ENCODE data around the gene G3BP2. TPM values are rescaled to one million over a fixed set of nuclear protein-coding genes. Genes with fewer than 3 reads are reported as not detected.
"Not testable (repeated sequence)": the region's sequence is repeated elsewhere in the genome, so short reads cannot be mapped to it uniquely, and the experiment has no call there.

Gene G3BP2
- total RNA-seq, 2 experiments from 2014 or later: 134 to 144 TPM

GRCh38 chr4:75702919-75703411, 29.8 kb upstream of the G3BP2 start:
- DNase-seq: no peak
- intact Hi-C loops (cut with micrococcal nuclease): no loop called here
- H3K4me1 Mint-ChIP-seq (ENCODE audit: low read depth): peaks cover 16% of the 10 kb centered on the region
- no peaks in the 10 kb centered on the region for H3K27me3 Mint-ChIP-seq (ENCODE audit: low read depth)
- CTCF ChIA-PET: no interaction called here
- no peak overlapping the region for H3K4me3 Mint-ChIP-seq
- no peaks in the 10 kb centered on the region for H3K9me3 Mint-ChIP-seq
- peaks cover 3% of the 10 kb centered on the region for H3K36me3 Mint-ChIP-seq (ENCODE audit: low read depth)
- H3K27ac Mint-ChIP-seq: no peak overlapping the region

GRCh38 chr4:75699299-75699698, 26.1 kb upstream of the G3BP2 start:
- Mint-ChIP-seq H3K4me3 (no peak overlapping the region), H3K27me3 (ENCODE audit: low read depth) (no peaks in the 10 kb centered on the region), H3K36me3 (ENCODE audit: low read depth) (peaks cover 5% of the 10 kb centered on the region), H3K4me1 (ENCODE audit: low read depth) (peaks cover 29% of the 10 kb centered on the region), H3K27ac (peak overlapping the region; percentile 16), H3K9me3 (no peaks in the 10 kb centered on the region)
- intact Hi-C loops (cut with micrococcal nuclease): loop anchor here (2.0 kb wide), 1 partner anchor 44 kb away; no protein-coding TSS in a partner anchor
- CTCF ChIA-PET: no interaction called here
- no peak for DNase-seq

GRCh38 chr4:75698963-75699228, 25.7 kb upstream of the G3BP2 start:
- intact Hi-C loops (cut with micrococcal nuclease): loop anchor here (1.0 to 2.0 kb wide), 3 partner anchors 25 to 44 kb away; partner anchors contain the start of genes G3BP2 and USO1
- no peaks in the 10 kb centered on the region for H3K9me3 Mint-ChIP-seq
- CTCF ChIA-PET: interaction anchor here (1.6 kb wide), 1 partner anchor 13 kb away, joined by 4 read pairs; no protein-coding TSS in a partner anchor
- no peak for DNase-seq
- peaks cover 7% of the 10 kb centered on the region for H3K36me3 Mint-ChIP-seq (ENCODE audit: low read depth)
- H3K4me3 Mint-ChIP-seq: no peak overlapping the region
- peaks cover 29% of the 10 kb centered on the region for H3K4me1 Mint-ChIP-seq (ENCODE audit: low read depth)
- peak overlapping the region; percentile 16 for H3K27ac Mint-ChIP-seq
- H3K27me3 Mint-ChIP-seq (ENCODE audit: low read depth): no peaks in the 10 kb centered on the region

- CTCF ChIA-PET: interaction anchor here (0.8 to 1.6 kb wide), 2 partner anchors 11 to 14 kb away, joined by 3 to 4 read pairs; no protein-coding TSS in a partner anchor
- Mint-ChIP-seq H3K9me3 (no peaks in the 10 kb centered on the region), H3K27me3 (ENCODE audit: low read depth) (no peaks in the 10 kb centered on the region), H3K4me1 (ENCODE audit: low read depth) (peaks cover 29% of the 10 kb centered on the region), H3K36me3 (ENCODE audit: low read depth) (peaks cover 8% of the 10 kb centered on the region), H3K4me3 (no peak overlapping the region), H3K27ac (peak overlapping the region; percentile 11)
- peak; percentile 38 for DNase-seq
- intact Hi-C loops (cut with micrococcal nuclease): loop anchor here (1.0 to 2.0 kb wide), 3 partner anchors 25 to 44 kb away; partner anchors contain the start of genes G3BP2 and USO1
These were observed 25.2 kb upstream of the G3BP2 start for GRCh38 chr4:75698162-75698962.

- Mint-ChIP-seq H3K27ac (no peak overlapping the region), H3K27me3 (ENCODE audit: low read depth) (no peaks in the 10 kb centered on the region), H3K36me3 (ENCODE audit: low read depth) (peaks cover 12% of the 10 kb centered on the region), H3K4me3 (no peak overlapping the region), H3K9me3 (no peaks in the 10 kb centered on the region), H3K4me1 (ENCODE audit: low read depth) (peaks cover 29% of the 10 kb centered on the region)
- intact Hi-C loops (cut with micrococcal nuclease): no loop called here
- CTCF ChIA-PET: interaction anchor here (1.6 kb wide), 1 partner anchor 12 kb away, joined by 4 read pairs; no protein-coding TSS in a partner anchor
- DNase-seq: no peak
These were observed 23.4 kb upstream of the G3BP2 start for GRCh38 chr4:75696581-75696980.

GRCh38 chr4:75696071-75696470, 22.9 kb upstream of the G3BP2 start:
- CTCF ChIA-PET: interaction anchor here (1.6 kb wide), 1 partner anchor 12 kb away, joined by 4 read pairs; no protein-coding TSS in a partner anchor
- Mint-ChIP-seq H3K9me3 (no peaks in the 10 kb centered on the region), H3K27me3 (ENCODE audit: low read depth) (no peaks in the 10 kb centered on the region), H3K4me3 (no peak overlapping the region), H3K36me3 (ENCODE audit: low read depth) (peaks cover 13% of the 10 kb centered on the region), H3K4me1 (ENCODE audit: low read depth) (peaks cover 29% of the 10 kb centered on the region), H3K27ac (no peak overlapping the region)
- intact Hi-C loops (cut with micrococcal nuclease): no loop called here
- peak; percentile 25 for DNase-seq

- intact Hi-C loops (cut with micrococcal nuclease); H3K9me3 Mint-ChIP-seq; H3K27me3 Mint-ChIP-seq (ENCODE audit: low read depth); DNase-seq; H3K4me3 Mint-ChIP-seq; CTCF ChIA-PET; H3K27ac Mint-ChIP-seq: not testable (repeated sequence)
- Mint-ChIP-seq H3K4me1 (ENCODE audit: low read depth) (peaks cover 14% of the 10 kb centered on the region), H3K36me3 (ENCODE audit: low read depth) (peaks cover 13% of the 10 kb centered on the region)
These were observed 18.9 kb upstream of the G3BP2 start for GRCh38 chr4:75692066-75692465.

- H3K9me3 Mint-ChIP-seq; DNase-seq; intact Hi-C loops (cut with micrococcal nuclease); H3K27me3 Mint-ChIP-seq (ENCODE audit: low read depth); H3K4me3 Mint-ChIP-seq; H3K27ac Mint-ChIP-seq; H3K36me3 Mint-ChIP-seq (ENCODE audit: low read depth): not testable (repeated sequence)
- peaks cover 28% of the 10 kb centered on the region for H3K4me1 Mint-ChIP-seq (ENCODE audit: low read depth)
- CTCF ChIA-PET: interaction anchor here (0.6 to 1.4 kb wide), 2 partner anchors 11 to 161 kb away, joined by 3 to 5 read pairs; no protein-coding TSS in a partner anchor
These were observed 13.9 kb upstream of the G3BP2 start for GRCh38 chr4:75687125-75687524.

GRCh38 chr4:75686346-75686745, 13.1 kb upstream of the G3BP2 start:
- intact Hi-C loops (cut with micrococcal nuclease): no loop called here
- Mint-ChIP-seq H3K9me3 (peaks cover 6% of the 10 kb centered on the region), H3K27me3 (ENCODE audit: low read depth) (no peaks in the 10 kb centered on the region), H3K4me3 (no peak overlapping the region), H3K27ac (no peak overlapping the region), H3K4me1 (ENCODE audit: low read depth) (peaks cover 28% of the 10 kb centered on the region), H3K36me3 (ENCODE audit: low read depth) (no peaks in the 10 kb centered on the region)
- no peak for DNase-seq
- CTCF ChIA-PET: no interaction called here

- Mint-ChIP-seq H3K27ac (no peak overlapping the region), H3K36me3 (ENCODE audit: low read depth) (no peaks in the 10 kb centered on the region), H3K4me1 (ENCODE audit: low read depth) (peaks cover 28% of the 10 kb centered on the region), H3K27me3 (ENCODE audit: low read depth) (no peaks in the 10 kb centered on the region), H3K4me3 (no peak overlapping the region), H3K9me3 (peaks cover 6% of the 10 kb centered on the region)
- CTCF ChIA-PET: no interaction called here
- DNase-seq: no peak
- intact Hi-C loops (cut with micrococcal nuclease): no loop called here
These were observed 12.5 kb upstream of the G3BP2 start for GRCh38 chr4:75685546-75686189.

GRCh38 chr4:75683482-75684155, 10.4 kb upstream of the G3BP2 start:
- intact Hi-C loops (cut with micrococcal nuclease): no loop called here

More at GRCh38 chr4:75683482-75684155, 10.4 kb upstream of the G3BP2 start:
- peaks cover 28% of the 10 kb centered on the region for H3K4me1 Mint-ChIP-seq (ENCODE audit: low read depth)
- peaks cover 6% of the 10 kb centered on the region for H3K9me3 Mint-ChIP-seq
- peak overlapping the region; percentile 36 for H3K27ac Mint-ChIP-seq
- H3K36me3 Mint-ChIP-seq (ENCODE audit: low read depth): no peaks in the 10 kb centered on the region
- no peak for DNase-seq
- no peaks in the 10 kb centered on the region for H3K27me3 Mint-ChIP-seq (ENCODE audit: low read depth)
- CTCF ChIA-PET: interaction anchor here (0.9 to 1.7 kb wide), 5 partner anchors 10 to 41 kb away, joined by 3 to 5 read pairs (median 4); partner anchors contain the start of gene USO1
- no peak overlapping the region for H3K4me3 Mint-ChIP-seq

Measured in activated naive CD4-positive, alpha-beta T cell treated with anti-CD3 and anti-CD28 coated beads for 36 hours (primary cell).